GOT3 (cell line): Measurements from ENCODE around the gene WWOX.

Experiments used
- DNase-seq: peaks from one replicate; lab custom pipeline; 2025; ENCODE audit warnings: mixed read lengths; lab: John Stamatoyannopoulos, UW

WWOX gene

GRCh38 chr16:78993346-78993745 lies 893.9 kb downstream of the WWOX start:
- DNase-seq = no peak

- no peak for DNase-seq
Observed at GRCh38 chr16:78994135-78994745, 894.8 kb downstream of the WWOX start.

- DNase-seq = no peak
Observed at GRCh38 chr16:78995441-78995840, 896.0 kb downstream of the WWOX start.

GRCh38 chr16:78996790-78997189 lies 897.3 kb downstream of the WWOX start:
- DNase-seq = no peak

GRCh38 chr16:78998879-78999278 lies 899.4 kb downstream of the WWOX start:
- no peak for DNase-seq

- no peak for DNase-seq
Observed at GRCh38 chr16:79001156-79001967, 901.9 kb downstream of the WWOX start.

- no peak for DNase-seq
Observed at GRCh38 chr16:79003026-79003609, 903.7 kb downstream of the WWOX start.

- DNase-seq = no peak
Observed at GRCh38 chr16:79004309-79004708, 904.9 kb downstream of the WWOX start.

- DNase-seq = no peak
Observed at GRCh38 chr16:79005096-79005495, 905.6 kb downstream of the WWOX start.

GRCh38 chr16:79006206-79006605 lies 906.8 kb downstream of the WWOX start:
- no peak for DNase-seq

- no peak for DNase-seq
Observed at GRCh38 chr16:79006765-79007164, 907.3 kb downstream of the WWOX start.

- DNase-seq = no peak
Observed at GRCh38 chr16:79007614-79008013, 908.2 kb downstream of the WWOX start.

GRCh38 chr16:79008036-79008868 lies 908.8 kb downstream of the WWOX start:
- no peak for DNase-seq

- DNase-seq = no peak
Observed at GRCh38 chr16:79008869-79009179, 909.4 kb downstream of the WWOX start.

GRCh38 chr16:79009896-79010295 lies 910.4 kb downstream of the WWOX start:
- no peak for DNase-seq

GRCh38 chr16:79011282-79011681 lies 911.8 kb downstream of the WWOX start:
- no peak for DNase-seq

GRCh38 chr16:79012671-79013434 lies 913.4 kb downstream of the WWOX start:
- DNase-seq = no peak

GRCh38 chr16:79013930-79014660 lies 914.6 kb downstream of the WWOX start:
- DNase-seq = no peak

GRCh38 chr16:79018650-79019429 lies 919.4 kb downstream of the WWOX start:
- DNase-seq = no peak

- no peak for DNase-seq
Observed at GRCh38 chr16:79019431-79019830, 920.0 kb downstream of the WWOX start.
